Panc1 (cell line): ENCODE data around the gene USP6NL. TPM values are rescaled to one million over a fixed set of nuclear protein-coding genes. Genes with fewer than 3 reads are reported as not detected.

Experiments
- ATAC-seq: fragments of 200-7000 bp; cut with Tn5 transposase; 2 replicates; pipeline ENCODE4 v1.9.1; 2020; ENCODE audit warnings: mild to moderate bottlenecking, moderate library complexity
- BruUV-seq: library from RNA; stranded (reverse); fragments of 400-500 nt; replicated peaks from 2 replicates; lab custom pipeline; 2021; lab: Mats Ljungman, UMichigan
- CTCF ChIA-PET: fragments of 300-600 bp; sonication (Branson Sonifier 250); formaldehyde crosslinking; loops from one replicate; lab custom pipeline; 2022; ENCODE audit warnings: antibody characterized with exemption; lab: Charles Lee
- POLR2A ChIA-PET: fragments of 300-600 bp; sonication (Branson Sonifier 250); formaldehyde crosslinking; loops from one replicate; lab custom pipeline; 2022; ENCODE audit warnings: antibody characterized with exemption; lab: Charles Lee
- DNase-seq: peaks from one replicate; pipeline ENCODE4 v3.0.0-alpha.2; 2010; ENCODE audit warnings: low read depth, low spot score
- H3K27ac ChIP-seq: 2 replicates; pipeline ENCODE4 v1.5.1; 2011; ENCODE audit warnings: mild to moderate bottlenecking, low read length, inconsistent platforms
- H3K27me3 ChIP-seq: fragments of 200-500 bp; sonication (Bioruptor generic); 2 replicates; pipeline ENCODE4 v1.6.0; 2014; ENCODE audit warnings: low read length, inconsistent platforms; ENCODE audit not compliant: control insufficient read depth, insufficient read depth
- H3K36me3 ChIP-seq: fragments of 200-500 bp; sonication (Bioruptor generic); 2 replicates; pipeline ENCODE4 v1.5.1; 2014; ENCODE audit warnings: inconsistent platforms, mild to moderate bottlenecking, low read length, moderate library complexity; ENCODE audit not compliant: control insufficient read depth, insufficient read depth
- H3K4me1 ChIP-seq: 2 replicates; pipeline ENCODE4 v1.5.1; 2011; ENCODE audit warnings: inconsistent platforms, mild to moderate bottlenecking, low read length, moderate library complexity; ENCODE audit not compliant: control insufficient read depth, insufficient read depth
- H3K4me3 ChIP-seq, 2 experiments: 2 replicates each; pipeline ENCODE4 v1.5.1; 2011 to 2012; ENCODE audit warnings: low read depth in 2 of 2, low read length in 2 of 2, mild to moderate bottlenecking in 2 of 2, inconsistent platforms in 1 of 2, moderate library complexity in 1 of 2
- H3K9me3 ChIP-seq: fragments of 200-500 bp; sonication (Bioruptor generic); 2 replicates; pipeline ENCODE4 v1.5.1; 2014; ENCODE audit warnings: low read depth, mild to moderate bottlenecking, inconsistent platforms, low read length, moderate library complexity; ENCODE audit not compliant: control insufficient read depth, insufficient read depth
- POLR2AphosphoS5 ChIP-seq: IDR thresholded peaks from 2 replicates; pipeline ENCODE4 v1.6.1; 2012; ENCODE audit warnings: mild to moderate bottlenecking, low read depth, low read length, moderate library complexity
- SIN3A ChIP-seq: IDR thresholded peaks from 2 replicates; pipeline ENCODE4 v1.6.1; 2012; ENCODE audit warnings: low read depth, mild to moderate bottlenecking, low read length, moderate library complexity, borderline replicate concordance; ENCODE audit not compliant: insufficient read depth
- TCF7L2 ChIP-seq: IDR thresholded peaks from 2 replicates; pipeline ENCODE4 v1.6.1; 2011; ENCODE audit warnings: mild to moderate bottlenecking, low read depth, low read length, inconsistent platforms
- in situ Hi-C: cut with HindIII; loops from 2 replicates; pipeline ENCODE4 v1.10.0; 2016; ENCODE audit warnings: low sequenced_read_pairs, low pct_unique_long_range_greater_than_20kb
- intact Hi-C: fragments of 100-400 bp; cut with micrococcal nuclease; formaldehyde crosslinking; loops from one replicate; pipeline ENCODE4 v1.10.0; 2022; ENCODE audit not compliant: unreplicated experiment
- total RNA-seq: library from RNA; stranded (reverse); gene quantifications from one replicate; pipeline ENCODE4 v1.2.1, GENCODE V29; 2021; ENCODE audit not compliant: unreplicated experiment
- TF ChIP-seq, protein P1 (sequence below): fragments of 450-650 bp; IDR thresholded peaks from 2 replicates; pipeline ENCODE4 v1.5.1; 2017; ENCODE audit warnings: mild to moderate bottlenecking
- TF ChIP-seq, protein P2 (sequence below), 2 experiments: IDR thresholded peaks; 2 replicates each; pipeline ENCODE4 v1.6.1; 2011 to 2012; ENCODE audit warnings: low read depth in 2 of 2, control low read depth in 1 of 2, low read length in 1 of 2, mild to moderate bottlenecking in 1 of 2, moderate library complexity in 1 of 2; ENCODE audit not compliant: insufficient read depth in 1 of 2

The USP6NL gene
- total RNA-seq, 1 experiment from 2014 or later = 13.9 TPM

DNA sequence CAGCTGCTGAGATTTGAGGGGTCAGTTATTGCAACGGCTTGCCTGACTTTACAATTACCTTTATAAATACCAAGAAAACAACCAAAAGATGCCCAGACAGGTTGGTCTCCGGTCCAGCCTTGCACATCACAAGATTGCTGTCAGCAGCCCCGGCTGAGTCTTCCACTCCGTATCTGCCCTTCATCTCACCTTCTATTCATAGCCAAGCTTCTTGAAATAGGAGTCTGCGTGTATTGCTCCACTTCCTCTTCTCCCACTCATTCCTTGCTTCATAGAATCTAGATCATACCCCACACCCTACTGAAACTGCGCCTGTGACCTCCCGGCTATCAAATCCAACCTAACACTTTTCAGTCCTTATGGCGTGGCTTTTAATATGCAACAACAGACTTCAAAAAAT, 31.1 kb upstream of the USP6NL start:
- DNase-seq (no peak), ATAC-seq (no peak)
- Histone ChIP-seq H3K4me3 (no peak overlapping the region), H3K36me3 (no peaks in the 10 kb centered on the region), H3K27ac (no peak overlapping the region), H3K4me1 (no peaks in the 10 kb centered on the region), H3K9me3 (no peaks in the 10 kb centered on the region), H3K27me3 (no peaks in the 10 kb centered on the region)
- POLR2A ChIA-PET = no interaction called here
- intact Hi-C loops = no loop called here
- no peak for TF ChIP-seq TCF7L2
- TF ChIP-seq SIN3A = no peak
- no TSS peak for BruUV-seq
- in situ Hi-C loops = no loop called here
- CTCF ChIA-PET = no interaction called here

DNA sequence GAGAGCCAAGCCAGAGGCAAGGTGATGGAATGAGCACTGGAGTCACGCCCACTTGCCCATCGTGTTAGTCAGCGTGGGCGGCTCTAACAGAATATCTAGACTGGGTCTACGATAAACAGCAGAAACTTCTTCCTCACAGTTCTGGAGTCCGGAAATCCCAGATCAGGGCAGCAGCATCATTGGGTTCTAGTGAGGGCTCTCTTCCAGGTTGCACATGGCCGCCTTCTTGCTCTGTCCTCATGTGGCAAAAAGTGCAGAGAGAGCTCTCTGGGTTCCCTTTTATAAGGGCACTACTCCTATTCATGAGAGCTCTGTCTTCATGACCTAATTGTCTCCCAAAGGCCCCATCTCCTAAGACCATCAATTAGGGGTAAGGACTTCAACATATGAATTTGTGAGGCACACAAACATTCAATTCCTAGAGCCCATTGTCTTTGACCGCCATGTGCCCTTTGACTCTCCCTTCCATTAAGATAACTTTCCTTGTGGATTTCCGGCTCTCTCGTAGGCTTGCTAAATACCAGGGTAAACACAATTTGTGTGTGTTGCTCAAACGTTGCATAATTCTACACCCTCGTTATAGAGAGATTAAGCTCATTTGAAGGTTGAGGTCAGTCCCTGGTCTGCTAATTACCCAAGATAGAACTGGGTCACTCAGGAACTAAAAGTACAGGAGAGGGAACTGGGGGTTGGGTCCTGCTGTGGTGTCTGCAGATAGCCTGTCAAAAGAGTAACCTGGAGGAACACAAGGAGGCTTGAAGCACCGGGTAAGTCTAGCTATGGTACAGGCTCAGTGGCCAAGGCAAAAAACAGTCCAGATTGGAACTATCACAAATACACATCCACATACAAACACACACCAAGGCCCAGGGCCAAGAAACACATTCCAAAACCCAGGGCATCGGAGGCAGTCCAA, 28.7 kb upstream of the USP6NL start:
- H3K4me1 ChIP-seq = no peaks in the 10 kb centered on the region
- no peak overlapping the region for H3K27ac ChIP-seq
- ChIA-PET POLR2A (no interaction called here), CTCF (no interaction called here)
- BruUV-seq = no TSS peak
- H3K36me3 ChIP-seq = no peaks in the 10 kb centered on the region
- no peak overlapping the region for H3K4me3 ChIP-seq
- no peak for ATAC-seq
- no peaks in the 10 kb centered on the region for H3K27me3 ChIP-seq
- DNase-seq = no peak
- no peaks in the 10 kb centered on the region for H3K9me3 ChIP-seq
- TF ChIP-seq, protein P1, sequence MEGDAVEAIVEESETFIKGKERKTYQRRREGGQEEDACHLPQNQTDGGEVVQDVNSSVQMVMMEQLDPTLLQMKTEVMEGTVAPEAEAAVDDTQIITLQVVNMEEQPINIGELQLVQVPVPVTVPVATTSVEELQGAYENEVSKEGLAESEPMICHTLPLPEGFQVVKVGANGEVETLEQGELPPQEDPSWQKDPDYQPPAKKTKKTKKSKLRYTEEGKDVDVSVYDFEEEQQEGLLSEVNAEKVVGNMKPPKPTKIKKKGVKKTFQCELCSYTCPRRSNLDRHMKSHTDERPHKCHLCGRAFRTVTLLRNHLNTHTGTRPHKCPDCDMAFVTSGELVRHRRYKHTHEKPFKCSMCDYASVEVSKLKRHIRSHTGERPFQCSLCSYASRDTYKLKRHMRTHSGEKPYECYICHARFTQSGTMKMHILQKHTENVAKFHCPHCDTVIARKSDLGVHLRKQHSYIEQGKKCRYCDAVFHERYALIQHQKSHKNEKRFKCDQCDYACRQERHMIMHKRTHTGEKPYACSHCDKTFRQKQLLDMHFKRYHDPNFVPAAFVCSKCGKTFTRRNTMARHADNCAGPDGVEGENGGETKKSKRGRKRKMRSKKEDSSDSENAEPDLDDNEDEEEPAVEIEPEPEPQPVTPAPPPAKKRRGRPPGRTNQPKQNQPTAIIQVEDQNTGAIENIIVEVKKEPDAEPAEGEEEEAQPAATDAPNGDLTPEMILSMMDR = no peak
- no peak for TF ChIP-seq POLR2AphosphoS5
- TF ChIP-seq SIN3A = no peak
- TF ChIP-seq TCF7L2 = no peak
- TF ChIP-seq, protein P2, sequence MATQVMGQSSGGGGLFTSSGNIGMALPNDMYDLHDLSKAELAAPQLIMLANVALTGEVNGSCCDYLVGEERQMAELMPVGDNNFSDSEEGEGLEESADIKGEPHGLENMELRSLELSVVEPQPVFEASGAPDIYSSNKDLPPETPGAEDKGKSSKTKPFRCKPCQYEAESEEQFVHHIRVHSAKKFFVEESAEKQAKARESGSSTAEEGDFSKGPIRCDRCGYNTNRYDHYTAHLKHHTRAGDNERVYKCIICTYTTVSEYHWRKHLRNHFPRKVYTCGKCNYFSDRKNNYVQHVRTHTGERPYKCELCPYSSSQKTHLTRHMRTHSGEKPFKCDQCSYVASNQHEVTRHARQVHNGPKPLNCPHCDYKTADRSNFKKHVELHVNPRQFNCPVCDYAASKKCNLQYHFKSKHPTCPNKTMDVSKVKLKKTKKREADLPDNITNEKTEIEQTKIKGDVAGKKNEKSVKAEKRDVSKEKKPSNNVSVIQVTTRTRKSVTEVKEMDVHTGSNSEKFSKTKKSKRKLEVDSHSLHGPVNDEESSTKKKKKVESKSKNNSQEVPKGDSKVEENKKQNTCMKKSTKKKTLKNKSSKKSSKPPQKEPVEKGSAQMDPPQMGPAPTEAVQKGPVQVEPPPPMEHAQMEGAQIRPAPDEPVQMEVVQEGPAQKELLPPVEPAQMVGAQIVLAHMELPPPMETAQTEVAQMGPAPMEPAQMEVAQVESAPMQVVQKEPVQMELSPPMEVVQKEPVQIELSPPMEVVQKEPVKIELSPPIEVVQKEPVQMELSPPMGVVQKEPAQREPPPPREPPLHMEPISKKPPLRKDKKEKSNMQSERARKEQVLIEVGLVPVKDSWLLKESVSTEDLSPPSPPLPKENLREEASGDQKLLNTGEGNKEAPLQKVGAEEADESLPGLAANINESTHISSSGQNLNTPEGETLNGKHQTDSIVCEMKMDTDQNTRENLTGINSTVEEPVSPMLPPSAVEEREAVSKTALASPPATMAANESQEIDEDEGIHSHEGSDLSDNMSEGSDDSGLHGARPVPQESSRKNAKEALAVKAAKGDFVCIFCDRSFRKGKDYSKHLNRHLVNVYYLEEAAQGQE (IDR thresholded peaks at IDR 0.05; ENCODE audit: insufficient read depth in 1 of 2, low read depth in 2 of 2, low read length in 1 of 2) = no peak
- in situ Hi-C loops (no loop called here), intact Hi-C loops (no loop called here)

DNA sequence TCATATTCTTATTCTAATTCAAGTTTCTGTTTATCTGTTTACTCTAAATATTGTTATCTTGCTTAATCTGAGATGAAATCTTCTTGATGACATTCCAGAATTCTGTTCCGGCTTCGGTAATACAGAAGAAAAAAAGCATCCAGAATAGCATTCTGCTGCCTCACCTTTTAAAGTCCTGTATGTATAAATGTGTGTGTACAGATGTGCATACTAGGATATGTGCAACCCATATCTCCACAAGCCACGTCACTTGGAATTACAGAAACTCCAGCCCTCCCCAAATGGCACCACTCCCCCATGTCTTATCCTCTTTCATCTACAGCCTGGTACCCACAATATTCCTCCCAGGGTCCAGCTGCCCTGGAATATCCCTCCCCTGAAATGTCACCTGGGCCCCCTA, 27.9 kb upstream of the USP6NL start:
- ChIA-PET CTCF (no interaction called here), POLR2A (no interaction called here)
- H3K36me3 ChIP-seq = no peaks in the 10 kb centered on the region
- DNase-seq = no peak
- in situ Hi-C loops (no loop called here), intact Hi-C loops (no loop called here)
- no TSS peak for BruUV-seq
- no peak for TF ChIP-seq POLR2AphosphoS5
- TF ChIP-seq, protein P2 (IDR thresholded peaks at IDR 0.05; ENCODE audit: insufficient read depth in 1 of 2, low read depth in 2 of 2, low read length in 1 of 2) = no peak
- no peak for TF ChIP-seq TCF7L2
- TF ChIP-seq, protein P1 = no peak
- TF ChIP-seq SIN3A = no peak
- no peak overlapping the region for H3K27ac ChIP-seq
- no peaks in the 10 kb centered on the region for H3K9me3 ChIP-seq
- H3K4me1 ChIP-seq = no peaks in the 10 kb centered on the region
- H3K27me3 ChIP-seq = no peaks in the 10 kb centered on the region
- no peak for ATAC-seq
- H3K4me3 ChIP-seq = no peak overlapping the region
